Measurements from ENCODE around the gene TOX3.

Gene TOX3

GRCh38 chr16:52451971-52452421 is 94.9 kb downstream of the TOX3 start:
- no peak for DNase-seq (ENCODE audit: low read depth)

- no peak for DNase-seq (ENCODE audit: low read depth)
Observed at GRCh38 chr16:52450916-52451315, 96.0 kb downstream of the TOX3 start.

DNA sequence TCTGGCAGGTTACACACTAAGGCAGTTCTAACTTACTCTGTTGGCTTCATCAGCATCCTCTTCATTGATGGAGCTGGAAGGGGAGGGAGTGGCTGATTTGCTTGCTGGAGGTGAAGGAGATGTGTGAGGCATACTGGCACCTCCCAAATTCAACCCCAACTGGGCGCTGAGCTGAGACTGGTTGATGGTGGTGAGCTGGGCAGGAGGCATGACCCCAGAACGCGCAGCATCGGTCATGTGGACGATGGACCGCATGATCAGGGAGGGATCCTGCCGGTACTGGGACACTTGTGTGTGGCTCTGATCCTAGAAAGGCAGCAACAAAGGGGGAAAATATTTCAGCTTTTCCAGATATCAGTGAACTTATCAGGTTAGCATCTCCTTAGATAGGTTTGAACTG is 96.7 kb downstream of the TOX3 start:
- DNase-seq (ENCODE audit: low read depth), result no peak

GRCh38 chr16:52446080-52446479 is 100.9 kb downstream of the TOX3 start:
- DNase-seq (ENCODE audit: low read depth), result no peak

- DNase-seq (ENCODE audit: low read depth), result no peak
Observed at GRCh38 chr16:52441886-52442285, 105.1 kb downstream of the TOX3 start.

- no peak for DNase-seq (ENCODE audit: low read depth)
Observed at GRCh38 chr16:52440248-52440647, 106.7 kb downstream of the TOX3 start.

DNA sequence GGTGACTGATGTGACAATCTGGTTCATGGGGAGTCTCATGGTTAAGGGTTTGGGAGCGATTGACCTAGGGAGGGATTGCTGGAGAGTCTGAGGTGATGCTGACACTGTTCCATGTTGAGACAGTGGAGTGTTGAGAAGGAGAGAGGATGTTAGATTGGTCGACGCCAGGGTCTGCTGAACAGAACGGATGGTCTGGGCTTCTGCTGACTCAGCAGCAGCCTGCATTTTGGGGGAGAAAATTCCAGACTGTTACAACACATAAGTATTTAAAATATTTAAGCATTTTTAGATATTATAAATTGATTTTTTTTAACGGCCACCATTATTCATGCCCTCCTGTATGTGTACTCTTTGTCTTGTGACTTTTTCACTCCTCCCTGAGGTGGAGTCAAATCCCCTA is 107.2 kb downstream of the TOX3 start:
- no peak for DNase-seq (ENCODE audit: low read depth)

- no peak for DNase-seq (ENCODE audit: low read depth)
Observed at GRCh38 chr16:52439171-52439701, 107.7 kb downstream of the TOX3 start.

GRCh38 chr16:52437277-52437670 is 109.7 kb downstream of the TOX3 start:
- DNase-seq (ENCODE audit: low read depth), result no peak

- no peak for DNase-seq (ENCODE audit: low read depth)
Observed at GRCh38 chr16:52436339-52437276, 110.3 kb downstream of the TOX3 start.

- no peak for DNase-seq (ENCODE audit: low read depth)
Observed at GRCh38 chr16:52434224-52434623, 112.7 kb downstream of the TOX3 start.

- no peak for DNase-seq (ENCODE audit: low read depth)
Observed at GRCh38 chr16:52433643-52434042, 113.3 kb downstream of the TOX3 start.

GRCh38 chr16:52424591-52424990 is 122.4 kb downstream of the TOX3 start:
- no peak for DNase-seq (ENCODE audit: low read depth)

DNA sequence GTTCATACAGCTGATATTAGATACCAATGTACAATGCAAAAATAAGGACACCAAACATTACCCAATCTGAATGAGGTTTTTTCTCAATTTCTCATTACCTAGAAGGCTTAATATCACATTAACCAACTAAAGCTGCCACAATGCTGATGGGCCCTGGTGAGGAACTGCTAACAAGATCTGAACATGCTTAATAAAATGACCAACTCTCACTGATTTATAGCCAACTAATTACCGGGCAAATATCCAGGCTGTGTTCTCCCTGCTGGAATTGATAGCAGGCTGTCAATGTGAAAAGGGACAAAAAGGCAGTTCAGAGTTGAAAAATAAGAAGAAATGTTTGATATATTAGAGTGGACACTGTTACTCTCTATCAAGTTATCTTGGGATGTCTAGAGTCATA is 124.6 kb downstream of the TOX3 start:
- DNase-seq (ENCODE audit: low read depth), result no peak

DNA sequence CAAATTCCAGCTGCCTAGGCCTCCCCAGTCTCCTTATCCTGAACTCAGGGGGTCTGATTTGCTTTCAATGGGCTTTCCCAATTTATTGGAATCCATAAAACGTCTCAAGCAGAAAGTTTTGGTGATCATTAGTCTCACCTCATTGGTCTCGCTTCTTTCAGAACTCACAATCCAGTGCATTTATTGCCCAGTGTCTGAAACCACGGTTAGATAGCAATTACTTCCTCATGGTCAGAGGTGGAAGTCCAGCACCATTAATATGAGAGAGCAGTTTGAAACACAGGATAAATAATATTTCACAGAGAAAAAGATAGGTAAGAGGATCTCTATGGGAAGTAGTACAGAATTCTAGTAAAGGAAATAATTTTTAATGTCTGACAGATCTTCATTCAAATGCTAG is 128.7 kb downstream of the TOX3 start:
- DNase-seq (ENCODE audit: low read depth), result no peak

- no peak for DNase-seq (ENCODE audit: low read depth)
Observed at GRCh38 chr16:52416888-52417287, 130.1 kb downstream of the TOX3 start.

DNA sequence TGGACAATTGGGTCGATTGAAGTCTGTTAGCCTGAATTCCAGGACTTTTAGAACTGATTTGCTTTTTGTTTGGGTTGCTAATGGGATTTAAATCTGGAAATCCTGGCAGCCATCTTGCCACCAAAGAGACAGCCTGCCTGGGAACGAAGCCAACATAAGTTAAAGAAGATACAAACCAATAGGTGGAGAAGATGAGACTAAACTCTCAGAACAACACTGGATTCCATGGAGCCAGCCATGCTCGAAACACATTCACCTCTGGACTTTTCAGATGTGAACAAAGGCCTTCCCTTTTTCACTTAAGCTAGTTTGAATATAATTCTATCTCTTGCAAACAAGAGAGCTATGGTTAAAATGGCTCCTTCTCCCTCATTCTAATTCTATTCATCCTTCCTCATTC is 135.9 kb downstream of the TOX3 start:
- no peak for DNase-seq (ENCODE audit: low read depth)

GRCh38 chr16:52408191-52408845 is 138.6 kb downstream of the TOX3 start:
- DNase-seq (ENCODE audit: low read depth), result no peak

GRCh38 chr16:52407778-52408177 is 139.2 kb downstream of the TOX3 start:
- no peak for DNase-seq (ENCODE audit: low read depth)

- DNase-seq (ENCODE audit: low read depth), result no peak
Observed at GRCh38 chr16:52405441-52405840, 141.5 kb downstream of the TOX3 start.

DNA sequence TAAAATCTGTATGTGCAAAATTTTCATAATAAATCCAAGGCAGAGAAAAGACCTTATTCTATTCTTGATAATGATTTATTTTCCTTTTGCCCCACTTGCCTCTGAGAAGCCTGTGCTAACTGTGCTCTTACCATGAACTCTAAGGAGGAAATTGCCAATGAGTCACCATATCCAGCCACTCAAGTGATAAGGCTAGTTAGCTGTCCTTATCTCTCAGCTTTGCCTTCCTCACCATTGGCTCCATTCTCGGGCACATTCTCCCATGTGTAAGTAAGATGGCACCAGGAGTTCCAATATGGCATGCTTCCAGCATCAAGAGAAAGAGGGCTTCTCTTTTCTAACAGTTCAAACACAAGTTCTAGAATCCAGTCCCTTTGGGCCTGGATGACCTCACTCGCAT is 142.4 kb downstream of the TOX3 start:
- DNase-seq (ENCODE audit: low read depth), result no peak

GRCh38 chr16:52399116-52399515 is 147.8 kb downstream of the TOX3 start:
- no peak for DNase-seq (ENCODE audit: low read depth)

DNA sequence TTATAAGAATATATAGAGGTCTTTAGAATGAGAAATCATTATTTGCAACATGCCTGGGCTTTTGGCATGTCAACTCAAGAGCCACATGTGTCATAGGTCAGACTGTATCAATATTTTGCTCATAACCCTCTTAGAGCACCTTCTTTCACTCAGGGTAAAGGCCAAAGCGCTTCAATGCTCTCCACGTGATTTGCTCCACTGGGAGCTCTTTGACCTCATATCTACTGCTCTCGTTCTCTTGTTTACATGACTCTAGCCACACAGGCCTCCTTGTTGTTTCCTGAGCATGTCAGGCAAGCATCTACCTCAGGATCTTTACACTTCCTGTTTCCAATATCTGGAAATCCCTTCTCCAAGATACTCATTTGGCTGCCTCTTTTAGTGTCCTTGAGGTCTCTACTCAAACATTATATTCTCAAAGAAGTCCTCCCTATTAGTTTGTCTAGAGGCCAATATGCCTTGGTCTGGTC is 148.4 kb downstream of the TOX3 start:
- no peak for DNase-seq (ENCODE audit: low read depth)

Measured in activated T-cell treated with anti-CD3 and anti-CD28 coated beads for 1 hour (primary cell).